ENCODE measurements around the gene ARHGAP42.
A peak's percentile ranks its signal among the peaks of the same experiment; 100 is the strongest.

Gene ARHGAP42

GRCh38 chr11:100683126-100683525 lies 4.0 kb upstream of the ARHGAP42 start:
- DNase-seq: no peak

- peak; percentile 18 to 28 for DNase-seq
Measured at GRCh38 chr11:100684101-100685065, 2.7 kb upstream of the ARHGAP42 start.

- no peak for DNase-seq
Measured at GRCh38 chr11:100686476-100687053, 523 bp upstream of the ARHGAP42 start.

GRCh38 chr11:100687630-100688395 lies 725 bp downstream of the ARHGAP42 start:
- DNase-seq: peak; percentile 61 to 69

GRCh38 chr11:100689141-100689540 lies 2.1 kb downstream of the ARHGAP42 start:
- peak; percentile 33 to 52 for DNase-seq

- DNase-seq: no peak
Measured at GRCh38 chr11:100691896-100692653, 5.0 kb downstream of the ARHGAP42 start.

- no peak for DNase-seq
Measured at GRCh38 chr11:100695911-100696310, 8.8 kb downstream of the ARHGAP42 start.

- no peak for DNase-seq
Measured at GRCh38 chr11:100703139-100703538, 16.1 kb downstream of the ARHGAP42 start.

- no peak for DNase-seq
Measured at GRCh38 chr11:100703801-100704575, 16.9 kb downstream of the ARHGAP42 start.

GRCh38 chr11:100705447-100705846 lies 18.4 kb downstream of the ARHGAP42 start:
- DNase-seq: no peak

GRCh38 chr11:100706179-100706578 lies 19.1 kb downstream of the ARHGAP42 start:
- DNase-seq: peak in 1 of 2 experiments; percentile 5

GRCh38 chr11:100709233-100709957 lies 22.3 kb downstream of the ARHGAP42 start:
- DNase-seq: no peak

GRCh38 chr11:100711984-100712383 lies 24.9 kb downstream of the ARHGAP42 start:
- no peak for DNase-seq

GRCh38 chr11:100712583-100712982 lies 25.5 kb downstream of the ARHGAP42 start:
- no peak for DNase-seq

- no peak for DNase-seq
Measured at GRCh38 chr11:100715165-100715761, 28.2 kb downstream of the ARHGAP42 start.

- no peak for DNase-seq
Measured at GRCh38 chr11:100716838-100717237, 29.8 kb downstream of the ARHGAP42 start.

- DNase-seq: peak; percentile 84 to 89
Measured at GRCh38 chr11:100719362-100719761, 32.3 kb downstream of the ARHGAP42 start.

GRCh38 chr11:100719809-100720221 lies 32.7 kb downstream of the ARHGAP42 start:
- DNase-seq: peak; percentile 62 to 65

- no peak for DNase-seq
Measured at GRCh38 chr11:100726680-100727079, 39.6 kb downstream of the ARHGAP42 start.

GRCh38 chr11:100727410-100727809 lies 40.3 kb downstream of the ARHGAP42 start:
- DNase-seq: no peak

- no peak for DNase-seq
Measured at GRCh38 chr11:100730266-100730665, 43.2 kb downstream of the ARHGAP42 start.
